SW 1271 (cell line): Measurements from ENCODE around the gene PTPRF.

Experiments
- DNase-seq, 2 experiments: peaks; one replicate each; lab custom pipeline; 2025; lab: John Stamatoyannopoulos, UW

PTPRF gene

DNA sequence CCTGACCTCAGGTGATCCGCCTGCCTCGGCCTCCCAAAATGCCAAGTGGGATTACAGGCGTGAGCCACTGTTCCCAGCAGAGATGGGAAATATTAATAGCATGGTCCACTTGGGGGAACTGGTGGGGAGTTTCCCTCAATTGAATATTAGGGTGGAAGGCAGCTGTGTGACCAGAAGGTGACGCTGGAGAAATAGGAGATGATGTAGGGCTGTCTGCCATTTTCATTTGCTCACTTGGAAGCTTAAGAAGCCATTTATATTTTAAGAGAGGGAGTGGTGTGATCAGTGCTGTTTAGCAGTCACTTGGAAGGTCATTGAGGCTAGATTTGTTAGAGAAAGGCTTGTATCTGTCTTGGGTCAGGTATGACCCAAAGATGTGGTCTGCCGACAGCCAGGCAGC, 139.2 kb downstream of the PTPRF start:
- no peak for DNase-seq

DNA sequence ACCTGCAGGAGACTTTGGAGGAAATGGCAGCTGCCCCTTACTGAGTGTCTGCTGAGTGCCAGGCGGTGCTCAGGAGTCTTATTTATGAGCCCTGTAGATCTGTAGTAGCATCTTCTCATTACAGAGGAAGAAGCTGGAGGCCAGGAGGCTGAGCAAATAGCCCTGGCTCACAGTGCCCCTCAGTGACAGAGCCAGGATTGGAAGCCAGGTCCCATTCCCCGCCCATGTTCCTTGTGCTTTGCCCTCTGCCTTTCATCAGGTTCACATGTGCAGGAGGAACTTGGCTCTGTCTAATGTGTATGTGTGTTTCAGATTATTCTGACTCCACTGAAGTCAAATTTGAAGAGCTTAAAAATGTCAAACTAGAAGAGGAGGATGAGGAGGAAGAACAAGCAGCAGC, 140.5 kb downstream of the PTPRF start:
- DNase-seq = no peak

DNA sequence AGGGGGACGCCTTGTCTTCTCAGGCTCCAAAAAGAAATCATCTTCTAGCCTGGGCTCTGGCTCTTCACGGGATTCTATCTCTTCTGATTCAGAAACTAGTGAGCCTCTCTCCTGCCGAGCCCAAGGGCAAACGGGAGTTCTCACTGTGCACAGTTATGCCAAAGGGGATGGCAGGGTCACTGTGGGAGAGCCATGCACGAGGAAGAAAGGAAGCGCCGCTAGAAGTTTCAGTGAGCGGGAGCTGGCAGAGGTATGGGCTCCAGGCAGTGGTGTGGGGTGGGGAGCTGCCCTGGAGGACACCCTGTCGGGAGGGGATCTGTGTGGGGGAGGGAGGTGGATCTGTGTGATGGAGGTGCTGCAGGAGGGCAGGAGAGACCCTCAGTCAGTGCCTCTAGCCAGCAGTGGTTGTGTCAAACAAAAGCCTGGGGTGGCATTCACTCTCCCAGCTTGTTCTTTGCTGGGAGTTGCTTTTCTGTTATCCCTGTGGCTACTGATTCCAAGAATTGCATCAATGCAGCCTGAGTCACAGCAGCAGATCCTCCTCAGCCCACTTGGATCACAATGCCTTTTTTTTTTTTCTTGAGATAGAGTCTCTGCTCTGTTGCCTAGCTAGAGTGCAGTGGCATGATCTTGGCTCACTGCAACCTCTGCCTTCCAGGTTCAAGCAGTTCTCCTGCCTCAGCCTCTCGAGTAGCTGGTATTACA, 141.1 kb downstream of the PTPRF start:
- no peak for DNase-seq

DNA sequence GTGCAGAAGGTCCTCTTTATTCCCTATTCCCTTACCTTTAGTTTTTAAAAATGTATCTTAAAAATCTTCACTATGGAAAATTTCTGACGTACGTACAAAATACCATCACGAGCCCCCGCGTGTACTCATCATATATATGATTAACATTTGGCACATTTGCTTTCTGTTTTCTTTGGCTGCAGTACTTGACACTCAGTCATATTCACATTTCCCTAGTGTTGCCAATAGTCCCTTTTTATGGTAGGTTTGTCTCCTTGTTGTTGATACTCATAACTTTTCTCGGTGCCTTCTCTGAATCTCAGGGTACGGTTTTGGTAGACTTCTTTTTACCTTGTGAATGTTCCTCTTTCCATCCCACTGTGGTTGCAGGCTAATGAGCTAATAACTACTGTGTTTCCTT, 142.6 kb downstream of the PTPRF start:
- no peak for DNase-seq
